Panc1 (cell line): ENCODE results near the gene CDH13. TPM values are rescaled to one million over a fixed set of nuclear protein-coding genes. Genes with fewer than 3 reads are reported as not detected.

ENCODE experiments used
- ATAC-seq: fragments of 200-7000 bp; cut with Tn5 transposase; 2 replicates; pipeline ENCODE4 v1.9.1; 2020; ENCODE audit warnings: mild to moderate bottlenecking, moderate library complexity
- BruUV-seq: library from RNA; stranded (reverse); fragments of 400-500 nt; replicated peaks from 2 replicates; lab custom pipeline; 2021; lab: Mats Ljungman, UMichigan
- CTCF ChIA-PET: fragments of 300-600 bp; sonication (Branson Sonifier 250); formaldehyde crosslinking; loops from one replicate; lab custom pipeline; 2022; ENCODE audit warnings: antibody characterized with exemption; lab: Charles Lee
- POLR2A ChIA-PET: fragments of 300-600 bp; sonication (Branson Sonifier 250); formaldehyde crosslinking; loops from one replicate; lab custom pipeline; 2022; ENCODE audit warnings: antibody characterized with exemption; lab: Charles Lee
- DNase-seq: peaks from one replicate; pipeline ENCODE4 v3.0.0-alpha.2; 2010; ENCODE audit warnings: low read depth, low spot score
- H3K27ac ChIP-seq: 2 replicates; pipeline ENCODE4 v1.5.1; 2011; ENCODE audit warnings: mild to moderate bottlenecking, low read length, inconsistent platforms
- H3K27me3 ChIP-seq: fragments of 200-500 bp; sonication (Bioruptor generic); 2 replicates; pipeline ENCODE4 v1.6.0; 2014; ENCODE audit warnings: low read length, inconsistent platforms; ENCODE audit not compliant: control insufficient read depth, insufficient read depth
- H3K36me3 ChIP-seq: fragments of 200-500 bp; sonication (Bioruptor generic); 2 replicates; pipeline ENCODE4 v1.5.1; 2014; ENCODE audit warnings: inconsistent platforms, mild to moderate bottlenecking, low read length, moderate library complexity; ENCODE audit not compliant: control insufficient read depth, insufficient read depth
- H3K4me1 ChIP-seq: 2 replicates; pipeline ENCODE4 v1.5.1; 2011; ENCODE audit warnings: inconsistent platforms, mild to moderate bottlenecking, low read length, moderate library complexity; ENCODE audit not compliant: control insufficient read depth, insufficient read depth
- H3K4me3 ChIP-seq, 2 experiments: 2 replicates each; pipeline ENCODE4 v1.5.1; 2011 to 2012; ENCODE audit warnings: low read depth in 2 of 2, low read length in 2 of 2, mild to moderate bottlenecking in 2 of 2, inconsistent platforms in 1 of 2, moderate library complexity in 1 of 2
- H3K9me3 ChIP-seq: fragments of 200-500 bp; sonication (Bioruptor generic); 2 replicates; pipeline ENCODE4 v1.5.1; 2014; ENCODE audit warnings: low read depth, mild to moderate bottlenecking, inconsistent platforms, low read length, moderate library complexity; ENCODE audit not compliant: control insufficient read depth, insufficient read depth
- CTCF ChIP-seq: fragments of 450-650 bp; IDR thresholded peaks from 2 replicates; pipeline ENCODE4 v1.5.1; 2017; ENCODE audit warnings: mild to moderate bottlenecking
- POLR2AphosphoS5 ChIP-seq: IDR thresholded peaks from 2 replicates; pipeline ENCODE4 v1.6.1; 2012; ENCODE audit warnings: mild to moderate bottlenecking, low read depth, low read length, moderate library complexity
- REST ChIP-seq, 2 experiments: IDR thresholded peaks; 2 replicates each; pipeline ENCODE4 v1.6.1; 2011 to 2012; ENCODE audit warnings: low read depth in 2 of 2, control low read depth in 1 of 2, low read length in 1 of 2, mild to moderate bottlenecking in 1 of 2, moderate library complexity in 1 of 2; ENCODE audit not compliant: insufficient read depth in 1 of 2
- SIN3A ChIP-seq: IDR thresholded peaks from 2 replicates; pipeline ENCODE4 v1.6.1; 2012; ENCODE audit warnings: low read depth, mild to moderate bottlenecking, low read length, moderate library complexity, borderline replicate concordance; ENCODE audit not compliant: insufficient read depth
- TCF7L2 ChIP-seq: IDR thresholded peaks from 2 replicates; pipeline ENCODE4 v1.6.1; 2011; ENCODE audit warnings: mild to moderate bottlenecking, low read depth, low read length, inconsistent platforms
- in situ Hi-C: cut with HindIII; loops from 2 replicates; pipeline ENCODE4 v1.10.0; 2016; ENCODE audit warnings: low sequenced_read_pairs, low pct_unique_long_range_greater_than_20kb
- intact Hi-C: fragments of 100-400 bp; cut with micrococcal nuclease; formaldehyde crosslinking; loops from one replicate; pipeline ENCODE4 v1.10.0; 2022; ENCODE audit not compliant: unreplicated experiment
- total RNA-seq: library from RNA; stranded (reverse); gene quantifications from one replicate; pipeline ENCODE4 v1.2.1, GENCODE V29; 2021; ENCODE audit not compliant: unreplicated experiment

CDH13 gene
- total RNA-seq, 1 experiment from 2014 or later, result not detected

- in situ Hi-C loops (no loop called here), intact Hi-C loops (no loop called here)
- CTCF ChIA-PET, result no interaction called here
- ATAC-seq (no peak), DNase-seq (no peak)
- Histone ChIP-seq H3K36me3 (no peaks in the 10 kb centered on the region), H3K4me1 (no peaks in the 10 kb centered on the region), H3K9me3 (no peaks in the 10 kb centered on the region), H3K27ac (no peak overlapping the region), H3K27me3 (no peaks in the 10 kb centered on the region), H3K4me3 (no peak overlapping the region)
- BruUV-seq, result no TSS peak
- POLR2A ChIA-PET, result no interaction called here
- no peak for TF ChIP-seq REST (IDR thresholded peaks at IDR 0.05; ENCODE audit: insufficient read depth in 1 of 2, low read depth in 2 of 2, low read length in 1 of 2)
- no peak for TF ChIP-seq CTCF
- no peak for TF ChIP-seq TCF7L2
Observed at GRCh38 chr16:83458612-83459011, 831.8 kb downstream of the CDH13 start.

- H3K27me3 ChIP-seq, result no peaks in the 10 kb centered on the region; the same call in 1 of the 2 replicates
- ATAC-seq (no peak), DNase-seq (no peak)
- ChIA-PET POLR2A (no interaction called here), CTCF (no interaction called here)
- intact Hi-C loops (no loop called here), in situ Hi-C loops (no loop called here)
- H3K27ac ChIP-seq, result no peak overlapping the region
- BruUV-seq, result no TSS peak
- no peaks in the 10 kb centered on the region for H3K9me3 ChIP-seq
- TF ChIP-seq POLR2AphosphoS5 (no peak), TCF7L2 (no peak), REST (IDR thresholded peaks at IDR 0.05; ENCODE audit: insufficient read depth in 1 of 2, low read depth in 2 of 2, low read length in 1 of 2) (no peak), SIN3A (no peak), CTCF (no peak)
- no peaks in the 10 kb centered on the region for H3K4me1 ChIP-seq
- no peak overlapping the region for H3K4me3 ChIP-seq
- no peaks in the 10 kb centered on the region for H3K36me3 ChIP-seq
Observed at GRCh38 chr16:83464991-83465390, 838.2 kb downstream of the CDH13 start.
